Stimulated activated naive CD8-positive, alpha-beta T cell treated with anti-CD3 and anti-CD28 coated beads, Interleukin-15, amount 100 ng/mL, for 72 hours (primary cell): ENCODE data around the gene GJC1.

Experiments used
- ATAC-seq: fragments of 150-1000 bp; cut with Tn5 transposase; 2 replicates; pipeline ENCODE4 v1.10.0; 2021; ENCODE audit warnings: mild to moderate bottlenecking, moderate library complexity
- DNase-seq, 2 donors: peaks; one replicate each; pipeline ENCODE4 v3.0.0; 2021 to 2022
- H3K27ac Mint-ChIP-seq, 2 donors: one replicate each; pipeline ENCODE4 v1.8.0; 2022; ENCODE audit warnings: mild to moderate bottlenecking in 2 of 2, mixed read lengths in 2 of 2, moderate library complexity in 2 of 2
- H3K27me3 Mint-ChIP-seq: one replicate; pipeline ENCODE4 v1.8.0; 2022; ENCODE audit warnings: mixed read lengths
- H3K4me1 Mint-ChIP-seq: one replicate; pipeline ENCODE4 v1.8.0; 2022; ENCODE audit warnings: mild to moderate bottlenecking, mixed read lengths
- H3K4me3 Mint-ChIP-seq, 2 donors: one replicate each; pipeline ENCODE4 v1.8.0; 2022; ENCODE audit warnings: mild to moderate bottlenecking in 2 of 2, mixed read lengths in 2 of 2, moderate library complexity in 1 of 2
- H3K9me3 Mint-ChIP-seq, 2 donors: one replicate each; pipeline ENCODE4 v1.8.0; 2022; ENCODE audit warnings: mixed read lengths in 2 of 2

The GJC1 gene

DNA sequence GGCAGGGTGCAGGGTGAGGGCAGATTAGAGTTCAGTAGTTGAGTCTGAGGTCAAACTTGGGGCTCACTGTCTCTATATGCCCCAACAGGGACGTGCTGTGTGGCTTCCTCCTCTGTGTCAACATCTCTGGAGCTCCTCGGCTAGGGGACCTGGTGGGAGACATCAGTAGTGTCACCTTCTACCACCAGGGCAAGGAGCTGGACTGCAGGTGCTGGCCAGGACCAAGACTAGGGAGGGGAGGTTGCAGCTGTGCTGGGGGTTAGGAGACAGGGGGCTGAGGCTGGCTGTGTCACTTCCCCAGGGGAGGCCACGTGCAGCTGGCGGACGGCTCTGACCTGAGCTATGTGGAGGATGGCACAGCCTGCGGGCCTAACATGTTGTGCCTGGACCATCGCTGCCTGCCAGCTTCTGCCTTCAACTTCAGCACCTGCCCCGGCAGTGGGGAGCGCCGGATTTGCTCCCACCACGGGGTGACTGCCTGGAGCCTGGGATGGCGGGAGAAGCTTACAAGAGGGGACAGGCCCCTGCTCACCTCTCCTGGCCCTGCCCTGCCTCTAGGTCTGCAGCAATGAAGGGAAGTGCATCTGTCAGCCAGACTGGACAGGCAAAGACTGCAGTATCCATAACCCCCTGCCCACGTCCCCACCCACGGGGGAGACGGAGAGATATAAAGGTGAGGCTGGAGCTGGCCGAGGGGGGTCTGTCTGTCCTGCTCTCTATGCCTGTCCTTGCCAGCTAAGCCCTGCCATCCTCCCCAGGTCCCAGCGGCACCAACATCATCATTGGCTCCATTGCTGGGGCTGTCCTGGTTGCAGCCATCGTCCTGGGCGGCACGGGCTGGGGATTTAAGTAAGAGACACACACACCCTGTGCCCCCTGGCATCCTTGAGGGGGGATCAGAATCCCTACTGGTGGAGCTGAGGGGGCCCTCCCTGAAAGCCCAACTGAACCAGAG, 52.4 kb downstream of the GJC1 start:
- peaks cover 39% of the 10 kb centered on the region for H3K4me1 Mint-ChIP-seq
- DNase-seq (no peak), ATAC-seq (no peak)
- H3K27me3 Mint-ChIP-seq = peaks cover 37% of the 10 kb centered on the region
- H3K9me3 Mint-ChIP-seq = no peaks in the 10 kb centered on the region
- no peak overlapping the region for H3K4me3 Mint-ChIP-seq
- H3K27ac Mint-ChIP-seq = no peak overlapping the region

- H3K4me1 Mint-ChIP-seq = peaks cover 39% of the 10 kb centered on the region
- no peak overlapping the region for H3K27ac Mint-ChIP-seq
- H3K27me3 Mint-ChIP-seq = peaks cover 37% of the 10 kb centered on the region
- peak overlapping the region; percentile 19 to 84 for H3K4me3 Mint-ChIP-seq
- no peak for ATAC-seq
- DNase-seq = no peak
- no peaks in the 10 kb centered on the region for H3K9me3 Mint-ChIP-seq
These were observed 53.3 kb downstream of the GJC1 start for GRCh38 chr17:44776628-44777393.

DNA sequence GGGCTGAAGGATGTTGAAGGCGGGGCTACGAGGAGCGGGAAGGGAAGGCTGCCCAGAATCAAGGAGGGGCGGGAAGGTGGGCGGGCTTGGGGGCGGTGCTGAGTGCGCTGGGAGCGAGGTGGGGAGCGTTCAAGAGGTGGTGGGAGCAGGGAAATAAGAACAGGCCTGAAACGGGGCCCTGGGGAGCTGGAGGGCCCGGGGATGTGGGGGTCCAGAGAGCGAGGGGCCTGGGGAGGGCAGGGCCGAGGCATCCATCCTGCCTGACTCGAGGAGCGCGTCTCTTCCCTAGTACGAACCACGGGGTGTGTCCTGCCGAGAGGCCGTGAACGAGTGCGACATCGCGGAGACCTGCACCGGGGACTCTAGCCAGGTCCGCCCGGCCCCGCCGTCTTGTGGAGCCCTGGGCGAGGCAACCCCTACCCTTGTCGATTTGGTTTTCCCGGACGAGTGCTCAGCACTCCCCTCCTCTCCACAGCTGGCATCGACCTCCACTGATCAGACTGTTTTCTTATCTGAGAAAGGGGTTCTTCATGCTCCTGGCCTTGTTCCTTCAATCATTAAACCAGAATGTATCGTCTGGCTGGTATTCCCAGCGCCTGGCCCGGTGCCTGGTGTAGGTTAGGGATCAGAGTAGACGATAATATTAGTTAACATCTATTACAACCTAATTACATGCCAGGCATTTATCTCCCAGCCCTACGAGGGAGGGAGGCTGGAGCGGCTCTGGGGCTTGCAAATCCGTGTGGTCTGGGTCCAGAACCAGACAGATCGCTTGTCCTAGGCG, 54.1 kb downstream of the GJC1 start:
- ATAC-seq = peak; percentile 37
- no peak for DNase-seq
- peak overlapping the region in 1 of 2 donors; percentile 76 for H3K27ac Mint-ChIP-seq
- H3K4me3 Mint-ChIP-seq = peak overlapping the region; percentile 84 to 94
- peaks cover 39% of the 10 kb centered on the region for H3K4me1 Mint-ChIP-seq
- H3K9me3 Mint-ChIP-seq = no peaks in the 10 kb centered on the region
- H3K27me3 Mint-ChIP-seq = peaks cover 37% of the 10 kb centered on the region

DNA sequence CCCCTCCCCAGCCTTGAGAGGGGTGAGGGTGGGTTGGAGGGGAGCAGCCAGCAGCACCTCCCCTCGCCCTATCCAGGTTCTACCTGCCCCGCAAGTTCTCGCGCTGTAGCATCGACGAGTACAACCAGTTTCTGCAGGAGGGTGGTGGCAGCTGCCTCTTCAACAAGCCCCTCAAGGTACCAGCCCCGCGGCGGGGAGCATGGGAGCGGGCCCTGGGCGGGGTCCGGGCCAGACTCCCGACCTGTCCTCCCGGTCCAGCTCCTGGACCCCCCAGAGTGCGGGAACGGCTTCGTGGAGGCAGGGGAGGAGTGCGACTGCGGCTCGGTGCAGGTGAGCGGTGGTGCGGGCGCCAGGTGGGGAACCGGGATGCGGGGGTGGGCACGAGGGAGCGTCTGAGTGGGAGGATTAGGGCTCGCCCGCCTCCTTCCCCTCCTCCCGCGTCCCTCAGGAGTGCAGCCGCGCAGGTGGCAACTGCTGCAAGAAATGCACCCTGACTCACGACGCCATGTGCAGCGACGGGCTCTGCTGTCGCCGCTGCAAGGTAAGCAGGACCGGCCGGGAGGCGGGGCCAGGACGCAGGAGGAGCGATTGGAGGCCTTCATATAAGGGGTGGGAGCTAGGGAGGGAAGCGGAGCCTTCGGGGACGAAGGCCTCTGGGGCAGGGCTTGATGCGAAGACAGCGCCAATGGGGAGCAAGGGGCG, 54.8 kb downstream of the GJC1 start:
- Mint-ChIP-seq H3K27ac (no peak overlapping the region), H3K27me3 (peaks cover 37% of the 10 kb centered on the region), H3K9me3 (no peaks in the 10 kb centered on the region), H3K4me1 (peaks cover 39% of the 10 kb centered on the region), H3K4me3 (peak overlapping the region; percentile 84 to 94)
- ATAC-seq (peak; percentile 95), DNase-seq (peak; percentile 93 to 95)

DNA sequence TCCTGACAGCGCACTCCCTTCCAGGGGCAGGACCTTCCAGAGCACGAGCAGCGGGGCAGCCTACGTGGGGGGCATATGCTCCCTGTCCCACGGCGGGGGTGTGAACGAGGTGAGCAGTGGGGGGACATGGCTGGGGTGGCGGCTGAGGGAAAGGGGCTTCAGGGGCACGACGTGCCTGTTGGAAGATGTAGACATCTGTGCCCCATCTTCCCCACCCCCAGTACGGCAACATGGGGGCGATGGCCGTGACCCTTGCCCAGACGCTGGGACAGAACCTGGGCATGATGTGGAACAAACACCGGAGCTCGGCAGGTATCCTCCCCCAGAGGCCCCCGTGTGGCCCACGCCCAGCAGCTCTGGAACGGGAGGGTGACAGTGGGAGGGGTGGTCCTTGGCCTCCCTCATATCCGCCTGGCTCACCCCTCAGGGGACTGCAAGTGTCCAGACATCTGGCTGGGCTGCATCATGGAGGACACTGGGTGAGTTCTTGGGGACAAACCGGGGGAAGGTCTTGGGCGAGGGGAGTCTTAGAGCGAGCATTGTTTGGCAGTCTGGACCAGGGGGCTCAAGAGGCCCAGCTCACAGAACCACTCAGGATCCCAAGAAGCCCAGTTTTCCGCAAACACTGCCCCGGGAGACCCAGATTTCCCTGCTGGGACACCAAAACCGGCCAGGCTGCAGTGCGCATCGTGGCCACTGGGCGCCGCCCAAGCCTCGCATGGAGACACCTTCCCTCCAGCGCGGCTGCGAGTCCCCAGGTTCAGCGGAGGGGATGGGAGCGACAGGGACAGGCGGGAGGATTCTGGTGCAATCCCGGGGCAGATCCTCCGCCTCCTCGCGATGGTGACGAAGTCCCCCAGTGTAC, 55.6 kb downstream of the GJC1 start:
- Mint-ChIP-seq H3K27me3 (peaks cover 32% of the 10 kb centered on the region), H3K27ac (peak overlapping the region in 1 of 2 donors; percentile 59), H3K4me3 (peak overlapping the region; percentile 84 to 94), H3K4me1 (peaks cover 34% of the 10 kb centered on the region), H3K9me3 (no peaks in the 10 kb centered on the region)
- peak; percentile 85 to 89 for DNase-seq
- peak; percentile 50 for ATAC-seq

GRCh38 chr17:44773140-44773539, 56.9 kb downstream of the GJC1 start:
- no peak for ATAC-seq
- H3K4me3 Mint-ChIP-seq = no peak overlapping the region
- peaks cover 39% of the 10 kb centered on the region for H3K27me3 Mint-ChIP-seq
- peak overlapping the region in 1 of 2 donors; percentile 79 for H3K27ac Mint-ChIP-seq
- no peaks in the 10 kb centered on the region for H3K9me3 Mint-ChIP-seq
- H3K4me1 Mint-ChIP-seq = peaks cover 33% of the 10 kb centered on the region
- no peak for DNase-seq

DNA sequence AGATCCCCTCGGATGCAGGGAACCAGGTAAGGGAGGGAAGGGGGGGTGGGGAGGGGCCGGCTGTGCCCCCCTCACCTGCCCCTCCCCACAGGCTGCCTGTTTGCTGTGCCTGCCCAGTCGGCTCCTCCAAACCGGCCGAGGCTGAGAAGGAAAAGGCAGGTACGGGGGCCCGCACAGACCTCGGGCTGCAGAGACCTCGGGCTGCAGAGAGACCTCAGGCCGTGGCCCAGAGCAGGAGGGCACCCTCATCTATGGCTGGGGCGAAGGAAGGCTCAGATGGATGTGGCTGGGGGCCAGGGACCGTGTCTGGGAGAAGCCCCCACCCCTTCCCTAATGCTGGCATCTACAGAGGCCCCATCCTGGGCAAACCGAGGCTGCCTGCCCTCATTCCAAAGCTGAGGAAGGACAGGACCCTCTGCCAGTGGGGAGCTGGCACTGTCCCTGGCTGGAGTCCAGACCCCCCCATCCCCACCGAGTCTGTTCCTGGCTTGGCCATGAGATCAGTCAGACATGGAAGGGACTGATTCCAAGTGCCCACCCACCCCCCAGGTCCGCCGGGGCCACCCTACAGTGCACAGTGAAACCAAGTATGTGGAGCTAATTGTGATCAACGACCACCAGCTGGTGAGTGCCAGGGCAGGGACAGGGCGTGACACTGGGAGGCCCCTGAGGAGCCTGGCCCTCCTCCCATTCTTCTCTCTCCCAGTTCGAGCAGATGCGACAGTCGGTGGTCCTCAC, 57.6 kb downstream of the GJC1 start:
- DNase-seq (no peak), ATAC-seq (no peak)
- peaks cover 38% of the 10 kb centered on the region for H3K4me1 Mint-ChIP-seq
- no peaks in the 10 kb centered on the region for H3K9me3 Mint-ChIP-seq
- H3K4me3 Mint-ChIP-seq = no peak overlapping the region
- H3K27ac Mint-ChIP-seq = no peak overlapping the region
- H3K27me3 Mint-ChIP-seq = peaks cover 42% of the 10 kb centered on the region

DNA sequence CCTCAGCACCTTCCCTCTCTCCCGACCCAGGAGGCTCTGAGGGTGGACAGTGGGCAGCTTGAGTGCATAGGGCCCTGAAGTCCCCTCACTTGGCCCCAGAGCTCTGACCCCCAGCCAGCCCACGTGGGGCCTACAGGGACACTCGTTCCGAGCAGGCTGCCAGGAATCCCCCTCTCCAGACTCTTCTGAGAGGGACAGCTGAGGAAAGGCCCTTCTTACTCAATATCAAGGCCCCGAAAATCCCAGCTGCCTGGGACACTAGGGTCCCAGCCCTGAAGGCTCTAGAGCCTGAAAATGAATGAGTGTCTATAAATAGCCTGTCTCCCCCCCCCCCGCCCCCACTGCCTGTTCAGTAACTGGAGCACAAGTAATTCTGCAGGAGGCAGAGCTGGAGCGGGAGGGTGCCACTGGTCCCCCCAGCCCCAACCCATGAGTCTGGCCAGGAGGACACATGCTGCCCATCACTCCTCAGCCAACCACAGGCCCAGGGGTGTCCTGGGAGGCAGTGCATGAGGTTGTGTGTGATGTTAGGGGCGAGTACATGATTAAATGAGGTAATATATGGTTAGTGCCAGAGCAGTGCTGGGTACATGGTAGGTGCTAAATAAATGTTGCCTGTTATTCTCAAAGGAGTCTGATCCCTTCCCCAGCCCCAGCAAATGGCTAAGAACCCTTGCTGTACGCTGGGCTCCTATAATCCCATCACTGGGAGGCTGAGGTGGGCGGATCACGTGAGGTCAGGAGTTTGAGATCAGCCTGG, 59.7 kb downstream of the GJC1 start:
- Mint-ChIP-seq H3K4me1 (peaks cover 27% of the 10 kb centered on the region), H3K27me3 (peaks cover 48% of the 10 kb centered on the region), H3K4me3 (no peak overlapping the region), H3K27ac (no peak overlapping the region), H3K9me3 (no peaks in the 10 kb centered on the region)
- no peak for DNase-seq
- ATAC-seq = no peak

DNA sequence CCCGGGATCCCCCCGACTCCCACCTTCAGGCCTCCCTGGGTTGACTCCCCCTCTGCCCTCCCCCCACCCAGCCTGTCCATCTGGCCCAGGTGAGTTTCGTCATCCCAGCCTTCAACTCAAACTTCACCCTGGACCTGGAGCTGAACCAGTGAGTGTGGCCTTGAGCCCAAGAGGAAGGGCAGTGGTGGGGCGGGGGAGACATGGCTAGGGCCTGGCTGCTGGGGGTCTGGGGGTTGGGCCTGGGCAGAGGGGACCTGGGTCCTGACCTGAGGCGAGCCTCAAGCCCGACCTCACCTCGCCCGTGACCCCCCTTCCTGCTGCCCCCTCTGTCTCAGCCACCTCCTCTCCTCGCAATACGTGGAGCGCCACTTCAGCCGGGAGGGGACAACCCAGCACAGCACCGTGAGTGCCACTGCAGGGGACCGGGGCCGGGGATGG, 60.4 kb downstream of the GJC1 start:
- Mint-ChIP-seq H3K27me3 (peaks cover 48% of the 10 kb centered on the region), H3K27ac (no peak overlapping the region), H3K9me3 (no peaks in the 10 kb centered on the region), H3K4me1 (peaks cover 20% of the 10 kb centered on the region), H3K4me3 (no peak overlapping the region)
- DNase-seq (no peak), ATAC-seq (no peak)

DNA sequence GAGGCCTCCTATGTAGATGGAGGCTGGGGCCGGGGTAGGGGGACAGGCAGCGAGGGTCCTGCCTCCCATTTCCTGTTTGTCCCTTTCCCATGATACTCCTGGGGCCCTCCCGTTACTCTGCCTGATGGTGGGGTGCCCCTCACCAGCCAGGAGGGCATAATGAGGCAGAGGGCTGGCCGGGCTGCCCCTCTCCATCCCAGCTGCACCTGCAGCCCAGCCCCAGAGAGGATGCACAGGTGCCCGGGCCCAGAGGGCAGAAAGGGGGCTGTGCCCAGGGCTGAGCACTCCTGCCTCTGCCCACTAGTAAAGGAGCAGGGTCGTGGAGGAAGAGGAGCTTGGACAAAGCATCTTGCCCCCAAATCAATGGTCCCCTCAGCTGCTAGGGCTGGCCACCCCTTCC, 60.9 kb downstream of the GJC1 start:
- Mint-ChIP-seq H3K4me3 (no peak overlapping the region), H3K27me3 (peaks cover 47% of the 10 kb centered on the region), H3K9me3 (no peaks in the 10 kb centered on the region), H3K4me1 (peaks cover 17% of the 10 kb centered on the region), H3K27ac (no peak overlapping the region)
- no peak for DNase-seq
- no peak for ATAC-seq

GRCh38 chr17:44768505-44769142, 61.5 kb downstream of the GJC1 start:
- DNase-seq (no peak), ATAC-seq (no peak)
- no peak overlapping the region for H3K4me3 Mint-ChIP-seq
- H3K27me3 Mint-ChIP-seq = peaks cover 41% of the 10 kb centered on the region
- H3K4me1 Mint-ChIP-seq = peaks cover 12% of the 10 kb centered on the region
- H3K9me3 Mint-ChIP-seq = no peaks in the 10 kb centered on the region
- no peak overlapping the region for H3K27ac Mint-ChIP-seq

DNA sequence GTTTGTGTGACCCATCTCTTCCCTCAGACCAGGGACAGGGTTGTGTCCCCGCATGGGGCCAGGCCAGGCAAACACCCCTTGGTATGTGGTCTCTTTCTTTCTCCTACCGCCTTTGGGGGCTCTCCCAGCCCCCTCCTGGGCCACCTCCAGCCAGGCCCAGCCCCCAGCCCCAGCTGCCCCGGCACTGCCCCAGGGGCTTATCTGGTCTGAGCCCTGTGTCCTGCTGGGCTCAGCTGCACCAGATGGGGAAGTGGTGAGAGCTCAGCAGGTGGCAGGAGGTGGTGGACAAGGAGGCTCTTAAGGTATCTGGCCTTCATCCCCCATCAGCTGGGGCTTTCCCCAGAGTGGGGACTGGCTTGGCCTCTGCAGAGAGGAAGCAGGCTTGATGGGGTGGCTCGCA, 62.6 kb downstream of the GJC1 start:
- H3K4me3 Mint-ChIP-seq = no peak overlapping the region
- H3K27me3 Mint-ChIP-seq = peaks cover 40% of the 10 kb centered on the region
- DNase-seq = no peak
- ATAC-seq = no peak
- H3K9me3 Mint-ChIP-seq = no peaks in the 10 kb centered on the region
- no peak overlapping the region for H3K27ac Mint-ChIP-seq
- H3K4me1 Mint-ChIP-seq = peaks cover 12% of the 10 kb centered on the region
